Heart left ventricle (tissue), 13 donors: Measurements from ENCODE around the gene DNAJC6.

ENCODE experiments used
- POLR2A ChIP-seq, 2 donors: fragments of 450-650 bp; IDR thresholded peaks; one replicate each; pipeline ENCODE4 v1.6.1; 2017; ENCODE audit warnings: antibody characterized with exemption in 2 of 2, mild to moderate bottlenecking in 2 of 2, moderate library complexity in 2 of 2
- TF ChIP-seq, protein P1 (sequence below), 12 donors: fragments of 200-600 bp; sonication (generic) in 4 of 12; IDR thresholded peaks; one replicate each; pipeline versions ENCODE4 v1.5.0 to v1.8.0; 2018 to 2022; ENCODE audit warnings: antibody characterized with exemption in 12 of 12, mild to moderate bottlenecking in 5 of 12
- donor health status: ischemic (EF 13 %, LVEDD 7.1; RV severe dilation, severe dysfunction).
- donor health status: DM: no; HTN: yes; CAD: no.
- donor health status: DM: no; HTN: no; CAD: no.
- donor health status: ischemic (EF 25% LVEDD 6.9; RV normal size, moderate dysfunction).
- donor health status: ischemic (EF 25% LVEDD 5.7; RV mildly dilated, moderate dysfunction).
- donor health status: ischemic (EF 35%, LVEDD 5.7; RV mildly dilated, moderate dysfunction).
- donor health status: nonischemic (EF 11% LVEDD 7.7; RV severe dilation, severe dysfunction).
- donor health status: DM: yes; HTN: yes; CAD: no.
- donor health status: PGD.
- donor health status: ischemic (EF 29% LVEDD 5.4; RV normal size, mild dysfunction).
- donor health status: nonischemic (EF 23%, LVEDD 6.1; RV moderate dilation, normal function).

DNA sequence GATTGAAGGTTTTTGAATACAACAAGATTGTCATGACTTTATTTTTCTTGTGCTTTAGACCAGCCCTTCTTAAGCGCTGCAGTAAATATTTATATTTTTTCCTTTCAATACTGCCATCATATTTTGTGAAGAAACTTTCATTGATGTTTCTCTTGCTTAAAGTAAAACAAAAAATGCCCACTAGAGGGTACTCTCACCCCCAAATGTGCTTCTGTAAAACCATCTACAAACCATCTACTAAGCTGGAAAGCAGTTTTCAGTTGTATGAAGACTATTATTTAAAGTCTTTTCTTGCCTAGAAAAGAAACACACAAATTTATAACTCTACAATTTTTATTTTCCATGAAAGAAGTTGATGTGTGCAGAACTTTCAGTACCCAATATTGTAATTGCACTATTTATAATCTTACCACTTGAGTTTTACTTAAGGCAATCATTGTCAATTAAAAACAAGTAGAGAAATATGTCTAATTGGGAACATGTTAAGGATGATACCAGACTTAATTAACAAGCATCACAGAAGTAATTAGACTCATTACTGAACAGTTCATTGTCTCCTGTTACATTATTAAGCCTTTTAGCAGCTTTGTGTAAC is 121.9 kb downstream of the DNAJC6 start:
- TF ChIP-seq POLR2A (IDR thresholded peaks at IDR 0.05) = no peak
- TF ChIP-seq, protein P1, sequence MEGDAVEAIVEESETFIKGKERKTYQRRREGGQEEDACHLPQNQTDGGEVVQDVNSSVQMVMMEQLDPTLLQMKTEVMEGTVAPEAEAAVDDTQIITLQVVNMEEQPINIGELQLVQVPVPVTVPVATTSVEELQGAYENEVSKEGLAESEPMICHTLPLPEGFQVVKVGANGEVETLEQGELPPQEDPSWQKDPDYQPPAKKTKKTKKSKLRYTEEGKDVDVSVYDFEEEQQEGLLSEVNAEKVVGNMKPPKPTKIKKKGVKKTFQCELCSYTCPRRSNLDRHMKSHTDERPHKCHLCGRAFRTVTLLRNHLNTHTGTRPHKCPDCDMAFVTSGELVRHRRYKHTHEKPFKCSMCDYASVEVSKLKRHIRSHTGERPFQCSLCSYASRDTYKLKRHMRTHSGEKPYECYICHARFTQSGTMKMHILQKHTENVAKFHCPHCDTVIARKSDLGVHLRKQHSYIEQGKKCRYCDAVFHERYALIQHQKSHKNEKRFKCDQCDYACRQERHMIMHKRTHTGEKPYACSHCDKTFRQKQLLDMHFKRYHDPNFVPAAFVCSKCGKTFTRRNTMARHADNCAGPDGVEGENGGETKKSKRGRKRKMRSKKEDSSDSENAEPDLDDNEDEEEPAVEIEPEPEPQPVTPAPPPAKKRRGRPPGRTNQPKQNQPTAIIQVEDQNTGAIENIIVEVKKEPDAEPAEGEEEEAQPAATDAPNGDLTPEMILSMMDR (IDR thresholded peaks at IDR 0.05) = peak; percentile 37 to 77 (median 63)
